Measurements from ENCODE around the gene PPP1R13L.
"Not testable (repeated sequence)": the region's sequence is repeated elsewhere in the genome, so short reads cannot be mapped to it uniquely, and the experiment has no call there.

Gene PPP1R13L

DNA sequence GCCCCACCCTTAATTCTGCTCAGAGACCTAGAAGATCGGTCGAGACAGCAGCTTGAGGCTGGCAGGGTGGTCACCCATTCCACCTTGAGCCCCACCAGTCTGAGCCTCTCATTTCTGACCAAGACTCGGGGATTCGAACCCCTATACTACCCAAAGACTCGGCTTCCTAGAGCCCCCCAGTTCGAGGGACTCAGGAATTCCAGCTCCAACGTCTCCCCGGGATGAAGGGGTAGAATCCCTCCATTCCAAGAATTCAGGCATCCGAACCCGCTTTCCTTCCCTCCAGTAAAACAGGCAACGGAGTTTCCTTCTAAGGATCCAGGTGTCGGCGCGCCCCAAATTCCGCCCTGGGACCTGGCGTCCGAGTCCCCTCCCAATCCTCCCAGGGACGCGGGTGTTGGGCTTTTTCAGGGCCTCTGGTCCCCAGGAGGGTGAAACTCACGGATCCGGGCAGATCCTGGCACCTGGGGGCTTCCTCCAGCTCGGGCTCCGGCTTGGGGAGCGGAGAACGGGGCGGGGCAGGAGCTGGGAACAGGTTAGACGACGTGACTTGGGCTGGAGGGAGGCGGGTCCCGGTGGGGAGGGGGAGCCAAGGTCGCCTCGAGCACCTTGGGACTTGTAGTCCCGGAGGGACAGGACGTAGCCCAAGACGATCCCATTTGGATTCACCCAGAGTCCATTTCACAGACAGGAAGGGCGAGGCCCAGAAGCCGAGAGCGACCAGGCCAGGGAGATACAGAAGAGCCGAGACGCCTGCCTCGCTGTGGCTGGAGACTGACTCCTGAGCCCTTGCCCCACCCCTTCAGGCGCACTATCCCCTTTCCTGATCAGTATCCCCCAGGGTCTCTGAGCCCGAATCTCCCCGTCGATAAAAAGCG, at the start of gene PPP1R13L:
TSS of gene PPP1R13L (minus strand) at position 513 of the 878 bp plus-strand sequence. CDS start 6,751 bp downstream, outside the sequence.
- no peak for DNase-seq (ENCODE audit: low read depth)

- no peak for DNase-seq (ENCODE audit: low read depth)
These were observed 47.0 kb upstream of the PPP1R13L start for GRCh38 chr19:45451850-45452387.

GRCh38 chr19:45451131-45451849, 46.4 kb upstream of the PPP1R13L start:
- DNase-seq (ENCODE audit: low read depth): peak; percentile 35

GRCh38 chr19:45450012-45450333, 45.1 kb upstream of the PPP1R13L start:
- DNase-seq (ENCODE audit: low read depth): no peak

- DNase-seq (ENCODE audit: low read depth): no peak
These were observed 44.0 kb upstream of the PPP1R13L start for GRCh38 chr19:45448887-45449299.

DNA sequence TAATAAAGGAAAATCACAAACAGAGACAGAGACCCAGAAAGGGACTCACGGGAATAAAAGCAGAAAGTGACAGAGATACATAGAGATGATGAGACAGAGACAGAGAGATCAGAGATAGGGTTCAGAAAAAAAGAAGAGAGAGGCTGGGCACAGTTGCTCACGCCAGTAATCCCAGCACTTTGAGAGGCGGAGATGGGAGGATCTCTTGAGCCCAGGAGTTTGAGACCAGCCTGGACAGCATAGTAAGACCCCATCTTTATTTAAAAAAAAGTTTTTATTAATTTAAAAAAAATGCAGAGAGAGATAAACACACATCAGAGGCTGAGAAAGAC, 43.5 kb upstream of the PPP1R13L start:
- DNase-seq (ENCODE audit: low read depth): no peak

GRCh38 chr19:45446944-45447343, 42.1 kb upstream of the PPP1R13L start:
- no peak for DNase-seq (ENCODE audit: low read depth)

DNA sequence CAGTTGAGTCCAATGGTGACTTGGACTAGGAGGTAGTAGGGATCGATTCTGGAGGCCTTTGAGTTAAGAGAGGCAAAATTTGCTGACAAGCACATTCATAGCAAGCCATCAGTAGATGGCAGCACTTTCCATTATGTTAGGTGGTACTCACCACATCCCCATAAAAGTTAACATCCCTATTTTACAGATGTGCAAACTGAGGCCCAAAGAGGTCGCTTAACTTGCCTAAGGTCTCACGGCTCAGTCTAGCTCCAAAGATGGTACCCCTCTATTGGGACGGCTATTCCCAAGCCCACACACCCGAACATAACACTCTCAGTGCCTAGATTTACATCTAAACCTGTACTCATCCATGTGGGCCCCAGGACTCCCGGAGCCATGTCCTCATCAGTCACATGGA, 41.4 kb upstream of the PPP1R13L start:
- DNase-seq (ENCODE audit: low read depth): no peak

DNA sequence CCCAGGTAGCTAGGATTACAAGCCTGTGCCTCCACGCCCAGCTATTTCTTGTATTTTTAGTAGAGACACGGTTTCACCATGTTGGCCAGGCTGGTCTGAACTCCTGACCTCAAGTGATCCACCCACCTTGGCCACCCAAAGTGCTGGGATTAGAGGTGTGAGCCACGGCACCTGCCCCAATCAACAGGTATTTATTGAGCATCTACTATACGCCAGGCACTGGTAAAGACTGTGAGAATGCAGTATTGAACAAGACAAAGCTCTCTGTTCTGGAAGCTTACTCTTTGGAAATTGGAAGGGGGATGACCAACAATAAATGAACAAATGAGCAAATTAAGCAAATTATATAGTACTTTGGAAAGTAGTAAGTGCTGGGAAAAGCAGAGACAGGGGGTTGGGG, 40.3 kb upstream of the PPP1R13L start:
- DNase-seq (ENCODE audit: low read depth): no peak

GRCh38 chr19:45444318-45445041, 39.6 kb upstream of the PPP1R13L start:
- peak; percentile 67 for DNase-seq (ENCODE audit: low read depth)

DNA sequence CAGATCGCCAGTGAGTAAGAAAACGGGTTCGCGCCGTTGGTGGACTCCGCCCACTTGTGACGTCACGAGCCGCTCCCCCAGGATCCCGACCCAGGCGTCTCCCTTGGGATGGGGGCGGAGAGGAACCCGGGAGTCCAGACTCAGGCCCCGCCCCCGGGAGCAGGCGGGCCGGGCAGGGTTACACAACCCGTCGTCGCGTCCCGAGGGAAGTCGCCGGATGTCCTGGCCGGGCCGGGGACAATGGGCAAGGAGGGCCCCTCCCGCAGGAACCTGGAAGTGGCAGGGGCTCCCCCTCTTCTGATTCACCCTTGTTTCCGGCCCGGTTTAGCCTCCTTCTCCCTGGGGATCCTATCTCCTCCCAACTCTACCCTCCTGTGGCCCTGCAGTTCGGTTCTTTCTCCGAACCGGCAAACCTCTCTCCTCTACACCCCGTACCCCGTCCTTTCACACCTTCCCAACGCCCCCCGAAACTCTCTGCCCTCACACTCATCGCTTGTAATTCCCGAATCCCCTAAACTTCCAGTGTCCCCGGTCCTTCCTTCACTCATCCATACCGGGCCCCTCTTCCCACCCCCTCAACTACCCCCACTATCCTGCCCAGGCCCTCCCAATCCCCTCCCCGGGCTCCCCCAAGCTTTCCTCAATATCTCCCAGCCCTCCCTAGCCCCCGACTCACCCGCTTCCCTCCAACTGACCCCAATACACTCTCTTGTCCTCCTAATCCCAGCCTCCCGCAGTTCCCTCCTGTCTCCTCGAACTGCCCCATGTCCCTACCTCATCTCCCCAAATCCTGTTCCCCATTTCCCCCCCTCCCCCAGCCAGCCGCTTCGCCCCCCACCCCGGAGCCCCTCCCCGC, 38.8 kb upstream of the PPP1R13L start:
- no peak for DNase-seq (ENCODE audit: low read depth)

- DNase-seq (ENCODE audit: low read depth): no peak
These were observed 38.1 kb upstream of the PPP1R13L start for GRCh38 chr19:45442778-45443461.

GRCh38 chr19:45442408-45442777, 37.5 kb upstream of the PPP1R13L start:
- DNase-seq (ENCODE audit: low read depth): no peak

- DNase-seq (ENCODE audit: low read depth): no peak
These were observed 36.2 kb upstream of the PPP1R13L start for GRCh38 chr19:45440873-45441654.

DNA sequence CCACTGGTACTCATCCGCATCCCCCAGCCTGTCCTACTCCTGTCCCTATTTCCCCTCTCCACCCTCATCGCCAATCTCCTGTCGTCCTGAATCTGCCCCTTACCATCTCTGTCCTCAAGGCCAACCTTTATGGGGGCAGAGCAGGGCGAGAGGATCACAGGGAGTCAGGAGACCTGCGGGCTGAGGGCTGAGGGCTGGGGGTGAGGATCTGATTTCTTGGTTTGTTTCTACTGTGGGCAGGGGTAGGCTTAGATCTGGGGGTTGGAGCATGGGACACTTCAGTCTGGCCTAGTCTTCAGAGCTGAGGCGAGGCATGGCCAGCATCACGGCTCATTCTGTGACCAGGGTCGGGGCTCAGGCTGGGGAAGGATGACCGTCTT, 35.4 kb upstream of the PPP1R13L start:
- DNase-seq (ENCODE audit: low read depth): no peak

GRCh38 chr19:45439569-45440258, 34.8 kb upstream of the PPP1R13L start:
- DNase-seq (ENCODE audit: low read depth): peak; percentile 77

- DNase-seq (ENCODE audit: low read depth): no peak
These were observed 34.3 kb upstream of the PPP1R13L start for GRCh38 chr19:45439190-45439568.

DNA sequence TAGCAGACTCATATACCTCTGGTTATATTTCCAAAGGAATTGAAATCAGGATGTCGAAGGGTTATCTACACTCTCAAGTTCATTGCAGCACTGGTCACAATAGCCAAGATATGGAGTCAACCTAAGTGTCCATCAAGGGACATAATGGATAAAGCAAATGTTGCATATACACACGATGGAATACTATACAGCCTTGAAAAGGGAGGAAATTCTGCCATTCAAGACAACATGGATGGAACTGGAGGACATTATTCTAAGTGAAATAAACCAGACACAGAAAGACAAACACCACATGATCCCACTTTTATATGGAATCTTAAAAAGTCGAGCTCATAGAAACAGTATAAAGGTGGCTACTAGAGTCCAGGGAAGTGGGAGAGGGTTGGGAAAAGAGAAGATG, 32.5 kb upstream of the PPP1R13L start:
- no peak for DNase-seq (ENCODE audit: low read depth)

DNA sequence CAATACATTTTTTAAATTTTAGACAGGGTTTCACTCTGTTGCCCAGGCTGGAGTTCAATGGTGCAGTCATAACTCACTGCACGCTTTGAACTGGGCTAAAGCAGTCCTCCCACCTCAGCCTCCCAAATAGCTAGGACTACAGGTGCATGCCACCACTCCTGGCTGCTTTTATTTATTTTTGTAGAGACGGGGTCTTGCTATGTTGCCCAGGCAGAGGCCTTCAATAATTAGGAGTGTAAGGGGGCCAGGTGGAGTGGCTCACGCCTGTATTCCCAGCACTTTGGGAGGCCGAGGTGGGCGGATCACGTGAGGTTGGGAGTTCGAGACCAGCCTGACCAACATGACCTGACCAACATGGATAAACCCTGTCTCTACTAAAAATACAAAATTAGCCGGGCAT, 27.7 kb upstream of the PPP1R13L start:
- not testable (repeated sequence) for DNase-seq (ENCODE audit: low read depth)

- not testable (repeated sequence) for DNase-seq (ENCODE audit: low read depth)
These were observed 26.1 kb upstream of the PPP1R13L start for GRCh38 chr19:45431008-45431407.

All from activated T-cell treated with anti-CD3 and anti-CD28 coated beads for 1 hour (primary cell).